ENCODE measurements around the gene TUSC2. TPM values are rescaled to one million over a fixed set of nuclear protein-coding genes. Genes with fewer than 3 reads are reported as not detected.
A peak's percentile ranks its signal among the peaks of the same experiment; 100 is the strongest.

Gene TUSC2
- total and polyA plus RNA-seq, 9 of the 15 experiments (the other 6 are each of a cell fraction or from before 2014, with no cell fraction given) = 2.8 to 67.5 (median 25.8) TPM

DNA sequence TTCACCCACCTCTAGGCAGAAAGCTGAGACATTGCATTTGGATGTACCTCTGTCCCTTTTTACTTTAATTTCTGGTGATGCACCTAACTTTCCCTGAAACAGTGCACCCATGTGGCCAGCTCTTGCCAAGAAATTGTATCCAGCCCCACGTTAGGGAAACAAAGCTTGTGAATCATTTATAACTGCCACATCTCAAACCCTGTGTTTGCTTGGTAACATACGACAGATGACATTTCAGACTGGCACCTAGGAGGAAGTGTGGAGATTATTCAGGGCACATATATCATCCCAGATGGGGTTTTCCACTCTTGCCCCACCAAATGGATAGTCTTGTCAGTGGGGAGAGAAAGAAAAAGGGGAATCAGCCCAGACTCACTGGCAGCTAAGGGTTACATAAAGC is 24.8 kb upstream of the TUSC2 start:
- TF ChIP-seq ZC3H8 (IDR thresholded peaks at IDR 0.05) (no peak), SETDB1 (IDR thresholded peaks at IDR 0.05; ENCODE audit: low read length) (no peak), HIVEP1 (CRISPR knock-in tag; IDR thresholded peaks at IDR 0.05) (no peak), SOX6 (IDR thresholded peaks at IDR 0.05) (no peak), ZNF324 (CRISPR knock-in tag; IDR thresholded peaks at IDR 0.05) (no peak), CBX5 (IDR thresholded peaks at IDR 0.05; ENCODE audit: borderline replicate concordance, low read depth) (no peak), COPS2 (conservative IDR thresholded peaks at IDR 0.05) (no peak)
- TF ChIP-seq, protein P1, sequence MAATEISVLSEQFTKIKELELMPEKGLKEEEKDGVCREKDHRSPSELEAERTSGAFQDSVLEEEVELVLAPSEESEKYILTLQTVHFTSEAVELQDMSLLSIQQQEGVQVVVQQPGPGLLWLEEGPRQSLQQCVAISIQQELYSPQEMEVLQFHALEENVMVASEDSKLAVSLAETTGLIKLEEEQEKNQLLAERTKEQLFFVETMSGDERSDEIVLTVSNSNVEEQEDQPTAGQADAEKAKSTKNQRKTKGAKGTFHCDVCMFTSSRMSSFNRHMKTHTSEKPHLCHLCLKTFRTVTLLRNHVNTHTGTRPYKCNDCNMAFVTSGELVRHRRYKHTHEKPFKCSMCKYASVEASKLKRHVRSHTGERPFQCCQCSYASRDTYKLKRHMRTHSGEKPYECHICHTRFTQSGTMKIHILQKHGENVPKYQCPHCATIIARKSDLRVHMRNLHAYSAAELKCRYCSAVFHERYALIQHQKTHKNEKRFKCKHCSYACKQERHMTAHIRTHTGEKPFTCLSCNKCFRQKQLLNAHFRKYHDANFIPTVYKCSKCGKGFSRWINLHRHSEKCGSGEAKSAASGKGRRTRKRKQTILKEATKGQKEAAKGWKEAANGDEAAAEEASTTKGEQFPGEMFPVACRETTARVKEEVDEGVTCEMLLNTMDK (IDR thresholded peaks at IDR 0.05; ENCODE audit: borderline replicate concordance, insufficient read depth, low read depth, low read length, poor library complexity, severe bottlenecking) = peak; percentile 7
- TF ChIP-seq, protein P2, sequence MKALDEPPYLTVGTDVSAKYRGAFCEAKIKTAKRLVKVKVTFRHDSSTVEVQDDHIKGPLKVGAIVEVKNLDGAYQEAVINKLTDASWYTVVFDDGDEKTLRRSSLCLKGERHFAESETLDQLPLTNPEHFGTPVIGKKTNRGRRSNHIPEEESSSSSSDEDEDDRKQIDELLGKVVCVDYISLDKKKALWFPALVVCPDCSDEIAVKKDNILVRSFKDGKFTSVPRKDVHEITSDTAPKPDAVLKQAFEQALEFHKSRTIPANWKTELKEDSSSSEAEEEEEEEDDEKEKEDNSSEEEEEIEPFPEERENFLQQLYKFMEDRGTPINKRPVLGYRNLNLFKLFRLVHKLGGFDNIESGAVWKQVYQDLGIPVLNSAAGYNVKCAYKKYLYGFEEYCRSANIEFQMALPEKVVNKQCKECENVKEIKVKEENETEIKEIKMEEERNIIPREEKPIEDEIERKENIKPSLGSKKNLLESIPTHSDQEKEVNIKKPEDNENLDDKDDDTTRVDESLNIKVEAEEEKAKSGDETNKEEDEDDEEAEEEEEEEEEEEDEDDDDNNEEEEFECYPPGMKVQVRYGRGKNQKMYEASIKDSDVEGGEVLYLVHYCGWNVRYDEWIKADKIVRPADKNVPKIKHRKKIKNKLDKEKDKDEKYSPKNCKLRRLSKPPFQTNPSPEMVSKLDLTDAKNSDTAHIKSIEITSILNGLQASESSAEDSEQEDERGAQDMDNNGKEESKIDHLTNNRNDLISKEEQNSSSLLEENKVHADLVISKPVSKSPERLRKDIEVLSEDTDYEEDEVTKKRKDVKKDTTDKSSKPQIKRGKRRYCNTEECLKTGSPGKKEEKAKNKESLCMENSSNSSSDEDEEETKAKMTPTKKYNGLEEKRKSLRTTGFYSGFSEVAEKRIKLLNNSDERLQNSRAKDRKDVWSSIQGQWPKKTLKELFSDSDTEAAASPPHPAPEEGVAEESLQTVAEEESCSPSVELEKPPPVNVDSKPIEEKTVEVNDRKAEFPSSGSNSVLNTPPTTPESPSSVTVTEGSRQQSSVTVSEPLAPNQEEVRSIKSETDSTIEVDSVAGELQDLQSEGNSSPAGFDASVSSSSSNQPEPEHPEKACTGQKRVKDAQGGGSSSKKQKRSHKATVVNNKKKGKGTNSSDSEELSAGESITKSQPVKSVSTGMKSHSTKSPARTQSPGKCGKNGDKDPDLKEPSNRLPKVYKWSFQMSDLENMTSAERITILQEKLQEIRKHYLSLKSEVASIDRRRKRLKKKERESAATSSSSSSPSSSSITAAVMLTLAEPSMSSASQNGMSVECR (CRISPR knock-in tag; IDR thresholded peaks at IDR 0.05) = no peak
- TF ChIP-seq, protein P3, sequence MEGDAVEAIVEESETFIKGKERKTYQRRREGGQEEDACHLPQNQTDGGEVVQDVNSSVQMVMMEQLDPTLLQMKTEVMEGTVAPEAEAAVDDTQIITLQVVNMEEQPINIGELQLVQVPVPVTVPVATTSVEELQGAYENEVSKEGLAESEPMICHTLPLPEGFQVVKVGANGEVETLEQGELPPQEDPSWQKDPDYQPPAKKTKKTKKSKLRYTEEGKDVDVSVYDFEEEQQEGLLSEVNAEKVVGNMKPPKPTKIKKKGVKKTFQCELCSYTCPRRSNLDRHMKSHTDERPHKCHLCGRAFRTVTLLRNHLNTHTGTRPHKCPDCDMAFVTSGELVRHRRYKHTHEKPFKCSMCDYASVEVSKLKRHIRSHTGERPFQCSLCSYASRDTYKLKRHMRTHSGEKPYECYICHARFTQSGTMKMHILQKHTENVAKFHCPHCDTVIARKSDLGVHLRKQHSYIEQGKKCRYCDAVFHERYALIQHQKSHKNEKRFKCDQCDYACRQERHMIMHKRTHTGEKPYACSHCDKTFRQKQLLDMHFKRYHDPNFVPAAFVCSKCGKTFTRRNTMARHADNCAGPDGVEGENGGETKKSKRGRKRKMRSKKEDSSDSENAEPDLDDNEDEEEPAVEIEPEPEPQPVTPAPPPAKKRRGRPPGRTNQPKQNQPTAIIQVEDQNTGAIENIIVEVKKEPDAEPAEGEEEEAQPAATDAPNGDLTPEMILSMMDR (IDR thresholded peaks at IDR 0.05 in 2 of 3, conservative IDR thresholded peaks at IDR 0.05 in 1 of 3; ENCODE audit: insufficient read depth in 2 of 3, low read depth in 1 of 3, low read length in 3 of 3) = peak in 2 of 3 experiments; percentile 33 to 36; a peak in 3 of 6 replicates
- H4K20me1 ChIP-seq (replicated peaks; ENCODE audit: control insufficient read depth, insufficient read depth, low read length) = peaks cover 24% of the 10 kb centered on the region; the same call in 1 of the 2 replicates
- H3K9me1 ChIP-seq (ENCODE audit: control insufficient read depth, insufficient read depth, low read length) = peaks cover 6% of the 10 kb centered on the region
- no peaks in the 10 kb centered on the region for H3K9me3 ChIP-seq (replicated peaks; ENCODE audit: control insufficient read depth, insufficient read depth, low read depth, low read length)
- no peaks in the 10 kb centered on the region for H3K27me3 ChIP-seq (ENCODE audit: control insufficient read depth in 2 of 2, insufficient read depth in 2 of 2, low read length in 2 of 2)
- CTCF ChIA-PET (ENCODE audit: low intra/inter-chr PET ratio) = interaction anchor here (0.6 kb wide), 1 partner anchor 161 kb away, joined by 3 read pairs; no protein-coding TSS in a partner anchor
- no peak overlapping the region for H3K27ac ChIP-seq (ENCODE audit: extremely low read depth, low read depth, low read length)
- no peak overlapping the region for H2AFZ ChIP-seq (ENCODE audit: low read depth, low read length)
- H3K79me2 ChIP-seq (ENCODE audit: control insufficient read depth, insufficient read depth, low read length) = peaks cover 51% of the 10 kb centered on the region
- peaks cover 56% of the 10 kb centered on the region; the same call in 2 of the 3 replicates for H3K36me3 ChIP-seq (ENCODE audit: control insufficient read depth, insufficient read depth, low read length)
- in situ Hi-C loops (cut with MboI) = no loop called here
- 45% methylated on average over 2 of the region's 2 CpGs for WGBS (ENCODE audit: insufficient coverage, low coverage, missing lambda C conversion rate)
- POLR2A ChIA-PET = interaction anchor here (0.6 to 1.0 kb wide), 4 partner anchors 15 to 1920 kb away, joined by 3 to 4 read pairs (median 3); no protein-coding TSS in a partner anchor
- FAIRE-seq (peak; percentile 69), DNase-seq (ENCODE audit: extremely low read depth in 1 of 4, low spot score in 3 of 4) (no peak), ATAC-seq (no peak)
- H3K4me2 ChIP-seq (ENCODE audit: insufficient read depth, low read length) = no peak overlapping the region
- no TSS peak for BruUV-seq (replicated peaks)
- intact Hi-C loops (cut with micrococcal nuclease) = no loop called here
- no peak overlapping the region for H3K9ac ChIP-seq (ENCODE audit: insufficient read depth in 1 of 2, low read depth in 2 of 2, low read length in 2 of 2)
- H3K4me1 ChIP-seq (replicated peaks in 1 of 2; ENCODE audit: control insufficient read depth in 2 of 2, insufficient read depth in 2 of 2, low read length in 2 of 2) = peaks cover 30 to 46% of the 10 kb centered on the region in 2 experiments; a peak in 4 of 5 replicates
- H3K4me3 ChIP-seq = no peak overlapping the region
